ENCODE measurements around the gene INAFM1. TPM values are rescaled to one million over a fixed set of nuclear protein-coding genes. Genes with fewer than 3 reads are reported as not detected.

INAFM1 gene
- total and polyA plus RNA-seq, 2 donors (not counting 1 experiment from before 2014, with no cell fraction given) = 6.6 to 13.6 TPM

- H3K4me3 Mint-ChIP-seq = no peak overlapping the region
- no peak overlapping the region for H3K4me3 ChIP-seq (ENCODE audit: control extremely low read depth in 1 of 5, extremely low read depth in 1 of 5, insufficient read depth in 1 of 5, low read depth in 2 of 5, low read length in 4 of 5)
- peaks cover 6% of the 10 kb centered on the region for H3K4me1 Mint-ChIP-seq
- ChIA-PET POLR2A (interaction anchor here (0.7 to 1.5 kb wide), 2 partner anchors 9 kb away, joined by 5 to 6 read pairs; no protein-coding TSS in a partner anchor), CTCF (no interaction called here)
- no peak overlapping the region for H3K27ac ChIP-seq (ENCODE audit: low read length in 2 of 2)
- H3K27me3 ChIP-seq (replicated peaks in 1 of 4; ENCODE audit: control extremely low read depth in 1 of 4, control insufficient read depth in 3 of 4, insufficient read depth in 4 of 4, low read length in 3 of 4) = no peaks in the 10 kb centered on the region
- H3K4me2 ChIP-seq (replicated peaks; ENCODE audit: low read depth, low read length, poor library complexity, severe bottlenecking) = no peak overlapping the region
- DNase-seq = no peak
- ATAC-seq (ENCODE audit: low read depth) = no peak
- no peaks in the 10 kb centered on the region for H3K79me2 ChIP-seq (ENCODE audit: control insufficient read depth, insufficient read depth, low read length)
- no peak overlapping the region for H3K27ac Mint-ChIP-seq
- no peak overlapping the region for H2AFZ ChIP-seq (ENCODE audit: insufficient read depth, low read depth, low read length, poor library complexity, severe bottlenecking)
- H3K9me3 ChIP-seq (ENCODE audit: control extremely low read depth in 1 of 3, control insufficient read depth in 2 of 3, insufficient read depth in 1 of 3, low read length in 2 of 3) = no peaks in the 10 kb centered on the region
- TF ChIP-seq, protein P1, sequence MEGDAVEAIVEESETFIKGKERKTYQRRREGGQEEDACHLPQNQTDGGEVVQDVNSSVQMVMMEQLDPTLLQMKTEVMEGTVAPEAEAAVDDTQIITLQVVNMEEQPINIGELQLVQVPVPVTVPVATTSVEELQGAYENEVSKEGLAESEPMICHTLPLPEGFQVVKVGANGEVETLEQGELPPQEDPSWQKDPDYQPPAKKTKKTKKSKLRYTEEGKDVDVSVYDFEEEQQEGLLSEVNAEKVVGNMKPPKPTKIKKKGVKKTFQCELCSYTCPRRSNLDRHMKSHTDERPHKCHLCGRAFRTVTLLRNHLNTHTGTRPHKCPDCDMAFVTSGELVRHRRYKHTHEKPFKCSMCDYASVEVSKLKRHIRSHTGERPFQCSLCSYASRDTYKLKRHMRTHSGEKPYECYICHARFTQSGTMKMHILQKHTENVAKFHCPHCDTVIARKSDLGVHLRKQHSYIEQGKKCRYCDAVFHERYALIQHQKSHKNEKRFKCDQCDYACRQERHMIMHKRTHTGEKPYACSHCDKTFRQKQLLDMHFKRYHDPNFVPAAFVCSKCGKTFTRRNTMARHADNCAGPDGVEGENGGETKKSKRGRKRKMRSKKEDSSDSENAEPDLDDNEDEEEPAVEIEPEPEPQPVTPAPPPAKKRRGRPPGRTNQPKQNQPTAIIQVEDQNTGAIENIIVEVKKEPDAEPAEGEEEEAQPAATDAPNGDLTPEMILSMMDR (IDR thresholded peaks at IDR 0.05) = no peak
- TF ChIP-seq EZH2 (IDR thresholded peaks at IDR 0.05; ENCODE audit: borderline replicate concordance, insufficient read depth, low read depth, low read length, poor library complexity, severe bottlenecking) = no peak
- over 99% methylated on average over 21 of the region's 21 CpGs for WGBS (ENCODE audit: insufficient coverage)
- H3K9ac ChIP-seq (ENCODE audit: low read length) = no peak overlapping the region
- peaks cover 6 to 15% of the 10 kb centered on the region in 2 donors for H3K4me1 ChIP-seq (ENCODE audit: control insufficient read depth in 2 of 2, insufficient read depth in 2 of 2, low read length in 2 of 2)
- H3K27me3 Mint-ChIP-seq = no peaks in the 10 kb centered on the region
- H3K36me3 ChIP-seq (replicated peaks in 1 of 2; ENCODE audit: control extremely low read depth in 1 of 2, control insufficient read depth in 1 of 2, extremely low read depth in 1 of 2, insufficient read depth in 2 of 2, low read length in 1 of 2) = peaks cover 0 to 40% of the 10 kb centered on the region in 2 experiments
- intact Hi-C loops (cut with micrococcal nuclease) = no loop called here
- H4K20me1 ChIP-seq (ENCODE audit: control insufficient read depth, insufficient read depth, low read length, poor library complexity, severe bottlenecking) = peaks cover 4% of the 10 kb centered on the region
- H3K9me3 Mint-ChIP-seq (ENCODE audit: insufficient read depth) = no peaks in the 10 kb centered on the region
These were observed 8.2 kb upstream of the INAFM1 start for GRCh38 chr19:47266401-47266941.

DNA sequence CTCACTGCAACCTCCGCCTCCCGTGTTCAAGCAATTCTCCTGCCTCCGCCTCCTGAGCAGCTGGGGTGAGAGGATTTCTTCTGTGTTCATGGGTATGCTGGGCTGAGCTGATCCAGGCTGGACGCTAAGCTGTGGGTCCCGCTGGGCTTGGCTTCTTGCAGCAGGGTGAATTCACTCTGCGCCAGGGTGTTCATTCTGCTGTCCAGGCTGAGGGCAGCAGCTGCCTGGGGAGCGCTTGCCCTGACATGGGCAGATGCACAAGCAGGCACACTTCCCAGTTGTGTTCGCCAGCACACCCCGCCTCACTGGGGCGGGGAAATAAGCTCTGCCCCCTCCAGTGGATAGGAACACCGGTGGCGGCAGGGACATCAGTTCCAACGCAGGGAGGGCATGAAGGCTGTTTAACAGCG, 7.3 kb upstream of the INAFM1 start:
- POLR2A ChIA-PET = interaction anchor here (1.5 kb wide), 1 partner anchor 10 kb away, joined by 5 read pairs; no protein-coding TSS in a partner anchor
- no peaks in the 10 kb centered on the region for H3K79me2 ChIP-seq (ENCODE audit: control insufficient read depth, insufficient read depth, low read length)
- H3K36me3 ChIP-seq (replicated peaks in 1 of 2; ENCODE audit: control extremely low read depth in 1 of 2, control insufficient read depth in 1 of 2, extremely low read depth in 1 of 2, insufficient read depth in 2 of 2, low read length in 1 of 2) = peaks cover 0 to 40% of the 10 kb centered on the region in 2 experiments
- H2AFZ ChIP-seq (ENCODE audit: insufficient read depth, low read depth, low read length, poor library complexity, severe bottlenecking) = no peak overlapping the region
- no peak overlapping the region for H3K27ac ChIP-seq (ENCODE audit: low read length in 2 of 2)
- H3K4me1 Mint-ChIP-seq = peaks cover 7% of the 10 kb centered on the region
- H3K4me1 ChIP-seq (ENCODE audit: control insufficient read depth in 2 of 2, insufficient read depth in 2 of 2, low read length in 2 of 2) = peaks cover 4 to 9% of the 10 kb centered on the region in 2 donors
- DNase-seq = no peak
- TF ChIP-seq EZH2 (IDR thresholded peaks at IDR 0.05; ENCODE audit: borderline replicate concordance, insufficient read depth, low read depth, low read length, poor library complexity, severe bottlenecking) = no peak
- TF ChIP-seq, protein P1 (IDR thresholded peaks at IDR 0.05) = no peak
- H3K27me3 Mint-ChIP-seq = no peaks in the 10 kb centered on the region
- H4K20me1 ChIP-seq (ENCODE audit: control insufficient read depth, insufficient read depth, low read length, poor library complexity, severe bottlenecking) = peaks cover 4% of the 10 kb centered on the region
- 97% methylated on average over 14 of the region's 14 CpGs for WGBS (ENCODE audit: insufficient coverage)
- no peak overlapping the region for H3K27ac Mint-ChIP-seq
- no peaks in the 10 kb centered on the region for H3K9me3 ChIP-seq (ENCODE audit: control extremely low read depth in 1 of 3, control insufficient read depth in 2 of 3, insufficient read depth in 1 of 3, low read length in 2 of 3)
- H3K4me3 ChIP-seq (ENCODE audit: control extremely low read depth in 1 of 5, extremely low read depth in 1 of 5, insufficient read depth in 1 of 5, low read depth in 2 of 5, low read length in 4 of 5) = no peak overlapping the region
- H3K4me3 Mint-ChIP-seq = no peak overlapping the region
- H3K27me3 ChIP-seq (replicated peaks in 1 of 4; ENCODE audit: control extremely low read depth in 1 of 4, control insufficient read depth in 3 of 4, insufficient read depth in 4 of 4, low read length in 3 of 4) = no peaks in the 10 kb centered on the region
- H3K9ac ChIP-seq (ENCODE audit: low read length) = no peak overlapping the region
- no peak for ATAC-seq (ENCODE audit: low read depth)
- CTCF ChIA-PET = interaction anchor here (0.6 kb wide), 1 partner anchor 59 kb away, joined by 3 read pairs; no protein-coding TSS in a partner anchor
- no peaks in the 10 kb centered on the region for H3K9me3 Mint-ChIP-seq (ENCODE audit: insufficient read depth)
- no peak overlapping the region for H3K4me2 ChIP-seq (replicated peaks; ENCODE audit: low read depth, low read length, poor library complexity, severe bottlenecking)
- intact Hi-C loops (cut with micrococcal nuclease) = no loop called here

Measured in B cell (primary cell).